Measurements from ENCODE around the gene RXFP4. TPM values are rescaled to one million over a fixed set of nuclear protein-coding genes. Genes with fewer than 3 reads are reported as not detected.

RXFP4 gene
- polyA plus RNA-seq, 1 donor (not counting 4 experiments of a cell fraction or from before 2014, with no cell fraction given): not detected

DNA sequence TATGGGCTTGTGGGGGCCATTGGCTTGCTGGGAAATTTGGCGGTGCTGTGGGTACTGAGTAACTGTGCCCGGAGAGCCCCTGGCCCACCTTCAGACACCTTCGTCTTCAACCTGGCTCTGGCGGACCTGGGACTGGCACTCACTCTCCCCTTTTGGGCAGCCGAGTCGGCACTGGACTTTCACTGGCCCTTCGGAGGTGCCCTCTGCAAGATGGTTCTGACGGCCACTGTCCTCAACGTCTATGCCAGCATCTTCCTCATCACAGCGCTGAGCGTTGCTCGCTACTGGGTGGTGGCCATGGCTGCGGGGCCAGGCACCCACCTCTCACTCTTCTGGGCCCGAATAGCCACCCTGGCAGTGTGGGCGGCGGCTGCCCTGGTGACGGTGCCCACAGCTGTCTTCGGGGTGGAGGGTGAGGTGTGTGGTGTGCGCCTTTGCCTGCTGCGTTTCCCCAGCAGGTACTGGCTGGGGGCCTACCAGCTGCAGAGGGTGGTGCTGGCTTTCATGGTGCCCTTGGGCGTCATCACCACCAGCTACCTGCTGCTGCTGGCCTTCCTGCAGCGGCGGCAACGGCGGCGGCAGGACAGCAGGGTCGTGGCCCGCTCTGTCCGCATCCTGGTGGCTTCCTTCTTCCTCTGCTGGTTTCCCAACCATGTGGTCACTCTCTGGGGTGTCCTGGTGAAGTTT is 550 bp downstream of the RXFP4 start:
- no peaks in the 10 kb centered on the region for H3K79me2 ChIP-seq (ENCODE audit: control insufficient read depth, insufficient read depth, low read length)
- H3K4me2 ChIP-seq (ENCODE audit: control insufficient read depth, extremely low read depth, insufficient read depth, low read depth, low read length): peak overlapping the region; percentile 36
- no peaks in the 10 kb centered on the region for H3K9me3 ChIP-seq (ENCODE audit: control insufficient read depth, low read depth, low read length)
- H3K9me1 ChIP-seq (ENCODE audit: control insufficient read depth, extremely low read depth, insufficient read depth, low read length): no peaks in the 10 kb centered on the region
- no peak for TF ChIP-seq EZH2 (IDR thresholded peaks at IDR 0.05; ENCODE audit: low read length)
- TF ChIP-seq, protein P1, sequence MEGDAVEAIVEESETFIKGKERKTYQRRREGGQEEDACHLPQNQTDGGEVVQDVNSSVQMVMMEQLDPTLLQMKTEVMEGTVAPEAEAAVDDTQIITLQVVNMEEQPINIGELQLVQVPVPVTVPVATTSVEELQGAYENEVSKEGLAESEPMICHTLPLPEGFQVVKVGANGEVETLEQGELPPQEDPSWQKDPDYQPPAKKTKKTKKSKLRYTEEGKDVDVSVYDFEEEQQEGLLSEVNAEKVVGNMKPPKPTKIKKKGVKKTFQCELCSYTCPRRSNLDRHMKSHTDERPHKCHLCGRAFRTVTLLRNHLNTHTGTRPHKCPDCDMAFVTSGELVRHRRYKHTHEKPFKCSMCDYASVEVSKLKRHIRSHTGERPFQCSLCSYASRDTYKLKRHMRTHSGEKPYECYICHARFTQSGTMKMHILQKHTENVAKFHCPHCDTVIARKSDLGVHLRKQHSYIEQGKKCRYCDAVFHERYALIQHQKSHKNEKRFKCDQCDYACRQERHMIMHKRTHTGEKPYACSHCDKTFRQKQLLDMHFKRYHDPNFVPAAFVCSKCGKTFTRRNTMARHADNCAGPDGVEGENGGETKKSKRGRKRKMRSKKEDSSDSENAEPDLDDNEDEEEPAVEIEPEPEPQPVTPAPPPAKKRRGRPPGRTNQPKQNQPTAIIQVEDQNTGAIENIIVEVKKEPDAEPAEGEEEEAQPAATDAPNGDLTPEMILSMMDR (optimal IDR thresholded peaks at IDR 0.05 in 1 of 3, IDR thresholded peaks at IDR 0.05 in 1 of 3, conservative IDR thresholded peaks at IDR 0.05 in 1 of 3; ENCODE audit: extremely low read depth in 1 of 3, insufficient read depth in 2 of 3, low read length in 3 of 3): no peak
- H4K20me1 ChIP-seq (ENCODE audit: control insufficient read depth, extremely low read depth, insufficient read depth, low read length): no peaks in the 10 kb centered on the region
- dilution Hi-C loops (cut with MboI; ENCODE audit: extremely low pct_ligation_motif_present, low sequenced_read_pairs): no loop called here
- H3K4me3 ChIP-seq (ENCODE audit: control insufficient read depth in 2 of 3, extremely low read depth in 1 of 3, insufficient read depth in 2 of 3, low read depth in 1 of 3, low read length in 3 of 3): no peak overlapping the region
- peaks cover 4 to 8% of the 10 kb centered on the region in 2 experiments for H3K36me3 ChIP-seq (ENCODE audit: control insufficient read depth in 2 of 2, extremely low read depth in 1 of 2, insufficient read depth in 2 of 2, low read length in 2 of 2)
- no peak for FAIRE-seq
- DNase-seq (ENCODE audit: low read depth, low spot score): no peak
- no peaks in the 10 kb centered on the region for H3K27me3 ChIP-seq (ENCODE audit: control insufficient read depth, extremely low read depth, insufficient read depth, low read length)
- H3K4me1 ChIP-seq (ENCODE audit: control insufficient read depth, extremely low read depth, insufficient read depth, low read length): peaks cover 36% of the 10 kb centered on the region
- H2AFZ ChIP-seq (ENCODE audit: control insufficient read depth, low read length): no peak overlapping the region
- no peak overlapping the region for H3K27ac ChIP-seq (ENCODE audit: control insufficient read depth, insufficient read depth, low read length)
- H3K9ac ChIP-seq (ENCODE audit: control insufficient read depth, extremely low read depth, insufficient read depth, low read length): no peak overlapping the region

DNA sequence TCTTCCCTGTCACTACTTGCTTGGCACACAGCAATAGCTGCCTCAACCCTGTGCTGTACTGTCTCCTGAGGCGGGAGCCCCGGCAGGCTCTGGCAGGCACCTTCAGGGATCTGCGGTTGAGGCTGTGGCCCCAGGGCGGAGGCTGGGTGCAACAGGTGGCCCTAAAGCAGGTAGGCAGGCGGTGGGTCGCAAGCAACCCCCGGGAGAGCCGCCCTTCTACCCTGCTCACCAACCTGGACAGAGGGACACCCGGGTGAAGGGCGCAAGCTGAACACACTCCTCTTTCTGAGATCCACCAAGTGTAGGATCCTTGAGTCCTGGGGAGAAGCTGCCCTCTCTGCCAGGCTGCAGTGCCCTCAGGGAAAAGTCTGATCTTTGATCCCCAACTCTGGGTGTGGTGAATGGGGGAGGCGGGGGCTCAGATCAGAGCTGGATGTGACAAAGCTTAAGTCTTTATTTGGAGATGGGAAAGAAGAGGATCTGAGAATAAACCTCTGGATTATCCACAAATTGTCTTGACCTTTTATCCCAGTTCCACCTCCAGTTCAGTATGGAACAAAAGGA is 1.2 kb downstream of the RXFP4 start:
- Histone ChIP-seq H3K79me2 (ENCODE audit: control insufficient read depth, insufficient read depth, low read length) (no peaks in the 10 kb centered on the region), H3K4me3 (ENCODE audit: control insufficient read depth in 2 of 3, extremely low read depth in 1 of 3, insufficient read depth in 2 of 3, low read depth in 1 of 3, low read length in 3 of 3) (no peak overlapping the region), H3K27me3 (ENCODE audit: control insufficient read depth, extremely low read depth, insufficient read depth, low read length) (no peaks in the 10 kb centered on the region), H2AFZ (ENCODE audit: control insufficient read depth, low read length) (no peak overlapping the region), H3K9me3 (ENCODE audit: control insufficient read depth, low read depth, low read length) (no peaks in the 10 kb centered on the region), H3K36me3 (ENCODE audit: control insufficient read depth in 2 of 2, extremely low read depth in 1 of 2, insufficient read depth in 2 of 2, low read length in 2 of 2) (peaks cover 8 to 14% of the 10 kb centered on the region in 2 experiments), H4K20me1 (ENCODE audit: control insufficient read depth, extremely low read depth, insufficient read depth, low read length) (no peaks in the 10 kb centered on the region), H3K9ac (ENCODE audit: control insufficient read depth, extremely low read depth, insufficient read depth, low read length) (no peak overlapping the region), H3K4me2 (ENCODE audit: control insufficient read depth, extremely low read depth, insufficient read depth, low read depth, low read length) (no peak overlapping the region), H3K9me1 (ENCODE audit: control insufficient read depth, extremely low read depth, insufficient read depth, low read length) (no peaks in the 10 kb centered on the region), H3K4me1 (ENCODE audit: control insufficient read depth, extremely low read depth, insufficient read depth, low read length) (peaks cover 36% of the 10 kb centered on the region), H3K27ac (ENCODE audit: control insufficient read depth, insufficient read depth, low read length) (no peak overlapping the region)
- FAIRE-seq: no peak
- TF ChIP-seq, protein P1 (optimal IDR thresholded peaks at IDR 0.05 in 1 of 3, IDR thresholded peaks at IDR 0.05 in 1 of 3, conservative IDR thresholded peaks at IDR 0.05 in 1 of 3; ENCODE audit: extremely low read depth in 1 of 3, insufficient read depth in 2 of 3, low read length in 3 of 3): no peak
- TF ChIP-seq EZH2 (IDR thresholded peaks at IDR 0.05; ENCODE audit: low read length): no peak
- no peak for DNase-seq (ENCODE audit: low read depth, low spot score)
- dilution Hi-C loops (cut with MboI; ENCODE audit: extremely low pct_ligation_motif_present, low sequenced_read_pairs): no loop called here

Measured in keratinocyte (primary cell).